ENCODE results near the gene SOX2.

SOX2 gene

GRCh38 chr3:181707980-181708379 is 3.7 kb upstream of the SOX2 start:
- no peak overlapping the region for H3K18ac ChIP-seq (ENCODE audit: low read depth in 1 of 2, low read length in 2 of 2)
- H3K4me3 ChIP-seq (ENCODE audit: insufficient read depth in 1 of 2, low read depth in 1 of 2, low read length in 2 of 2): no peak overlapping the region
- H3K14ac ChIP-seq (ENCODE audit: low read length in 2 of 2): no peak overlapping the region
- H2BK5ac ChIP-seq (ENCODE audit: low read depth, low read length, poor library complexity, severe bottlenecking): no peak overlapping the region
- H3K9ac ChIP-seq (ENCODE audit: low read length): no peak overlapping the region
- WGBS: 0% methylated on average over 1 of the region's 3 CpGs
- no peak overlapping the region for H2AK5ac ChIP-seq (ENCODE audit: low read length, severe bottlenecking)
- H2BK12ac ChIP-seq (ENCODE audit: low read length in 2 of 2): no peak overlapping the region
- peaks cover 24% of the 10 kb centered on the region for H3K4me1 ChIP-seq (ENCODE audit: control insufficient read depth, insufficient read depth, low read depth, low read length)
- H3K4ac ChIP-seq (ENCODE audit: low read depth in 1 of 2, low read length in 2 of 2): no peak overlapping the region
- H3K79me1 ChIP-seq (replicated peaks; ENCODE audit: low read length, poor library complexity, severe bottlenecking): no peaks in the 10 kb centered on the region
- no peak overlapping the region for H4K91ac ChIP-seq (ENCODE audit: low read length)
- no peak overlapping the region for H2AFZ ChIP-seq (ENCODE audit: low read depth, low read length)
- no peak overlapping the region for H2BK120ac ChIP-seq (ENCODE audit: low read depth, low read length)
- peaks cover 41 to 91% of the 10 kb centered on the region in 2 experiments for H3K27me3 ChIP-seq (ENCODE audit: control insufficient read depth in 1 of 2, insufficient read depth in 1 of 2, low read length in 2 of 2)
- H4K8ac ChIP-seq (ENCODE audit: low read length): no peak overlapping the region
- H3K23ac ChIP-seq (ENCODE audit: low read length in 2 of 2): no peak overlapping the region
- no peak overlapping the region for H2BK15ac ChIP-seq (ENCODE audit: low read depth, poor library complexity, severe bottlenecking)
- H3K36me3 ChIP-seq (ENCODE audit: control insufficient read depth in 1 of 2, insufficient read depth in 2 of 2, low read depth in 1 of 2, low read length in 2 of 2): no peaks in the 10 kb centered on the region
- no peak for DNase-seq
- no peak overlapping the region for H3K4me2 ChIP-seq (ENCODE audit: low read length, poor library complexity, severe bottlenecking)
- H3K9me3 ChIP-seq (ENCODE audit: control insufficient read depth, low read length): no peaks in the 10 kb centered on the region
- H3K27ac ChIP-seq (ENCODE audit: low read length, poor library complexity, severe bottlenecking): no peak overlapping the region

- no peak overlapping the region for H2AK5ac ChIP-seq (ENCODE audit: low read length, severe bottlenecking)
- no peak overlapping the region for H2BK120ac ChIP-seq (ENCODE audit: low read depth, low read length)
- H4K91ac ChIP-seq (ENCODE audit: low read length): no peak overlapping the region
- 2% methylated on average over 13 of the region's 16 CpGs for WGBS
- peaks cover 18% of the 10 kb centered on the region for H3K4me1 ChIP-seq (ENCODE audit: control insufficient read depth, insufficient read depth, low read depth, low read length)
- H3K36me3 ChIP-seq (ENCODE audit: control insufficient read depth in 1 of 2, insufficient read depth in 2 of 2, low read depth in 1 of 2, low read length in 2 of 2): no peaks in the 10 kb centered on the region
- H2BK12ac ChIP-seq (ENCODE audit: low read length in 2 of 2): no peak overlapping the region
- peaks cover 29 to 91% of the 10 kb centered on the region in 2 experiments for H3K27me3 ChIP-seq (ENCODE audit: control insufficient read depth in 1 of 2, insufficient read depth in 1 of 2, low read length in 2 of 2)
- no peak overlapping the region for H2BK15ac ChIP-seq (ENCODE audit: low read depth, poor library complexity, severe bottlenecking)
- H3K79me1 ChIP-seq (replicated peaks; ENCODE audit: low read length, poor library complexity, severe bottlenecking): no peaks in the 10 kb centered on the region
- H4K8ac ChIP-seq (ENCODE audit: low read length): no peak overlapping the region
- DNase-seq: peak; percentile 57
- peak overlapping the region in 1 of 2 experiments; percentile 50 for H3K4me3 ChIP-seq (ENCODE audit: insufficient read depth in 1 of 2, low read depth in 1 of 2, low read length in 2 of 2)
- H2BK5ac ChIP-seq (ENCODE audit: low read depth, low read length, poor library complexity, severe bottlenecking): no peak overlapping the region
- H3K4me2 ChIP-seq (ENCODE audit: low read length, poor library complexity, severe bottlenecking): peak overlapping the region; percentile 66
- no peak overlapping the region for H3K23ac ChIP-seq (ENCODE audit: low read length in 2 of 2)
- no peaks in the 10 kb centered on the region for H3K9me3 ChIP-seq (ENCODE audit: control insufficient read depth, low read length)
- H3K4ac ChIP-seq (ENCODE audit: low read depth in 1 of 2, low read length in 2 of 2): no peak overlapping the region
- no peak overlapping the region for H2AFZ ChIP-seq (ENCODE audit: low read depth, low read length)
- no peak overlapping the region for H3K18ac ChIP-seq (ENCODE audit: low read depth in 1 of 2, low read length in 2 of 2)
- H3K14ac ChIP-seq (ENCODE audit: low read length in 2 of 2): no peak overlapping the region
- H3K9ac ChIP-seq (ENCODE audit: low read length): no peak overlapping the region
- no peak overlapping the region for H3K27ac ChIP-seq (ENCODE audit: low read length, poor library complexity, severe bottlenecking)
Measured at GRCh38 chr3:181709537-181710279, 2.0 kb upstream of the SOX2 start.

- Histone ChIP-seq H3K23ac (ENCODE audit: low read length in 2 of 2) (no peak overlapping the region), H3K14ac (ENCODE audit: low read length in 2 of 2) (no peak overlapping the region), H3K9ac (ENCODE audit: low read length) (no peak overlapping the region), H2BK120ac (ENCODE audit: low read depth, low read length) (no peak overlapping the region), H3K4me2 (ENCODE audit: low read length, poor library complexity, severe bottlenecking) (peak overlapping the region; percentile 78), H3K4me3 (ENCODE audit: insufficient read depth in 1 of 2, low read depth in 1 of 2, low read length in 2 of 2) (peak overlapping the region in 1 of 2 experiments; percentile 69), H3K4ac (ENCODE audit: low read depth in 1 of 2, low read length in 2 of 2) (no peak overlapping the region), H2BK5ac (ENCODE audit: low read depth, low read length, poor library complexity, severe bottlenecking) (no peak overlapping the region), H2AFZ (ENCODE audit: low read depth, low read length) (no peak overlapping the region), H3K4me1 (ENCODE audit: control insufficient read depth, insufficient read depth, low read depth, low read length) (peaks cover 18% of the 10 kb centered on the region), H2BK12ac (ENCODE audit: low read length in 2 of 2) (no peak overlapping the region), H3K9me3 (ENCODE audit: control insufficient read depth, low read length) (no peaks in the 10 kb centered on the region), H3K79me1 (replicated peaks; ENCODE audit: low read length, poor library complexity, severe bottlenecking) (no peaks in the 10 kb centered on the region), H3K18ac (ENCODE audit: low read depth in 1 of 2, low read length in 2 of 2) (no peak overlapping the region), H2AK5ac (ENCODE audit: low read length, severe bottlenecking) (no peak overlapping the region), H3K27ac (ENCODE audit: low read length, poor library complexity, severe bottlenecking) (no peak overlapping the region), H4K8ac (ENCODE audit: low read length) (no peak overlapping the region), H3K27me3 (ENCODE audit: control insufficient read depth in 1 of 2, insufficient read depth in 1 of 2, low read length in 2 of 2) (peaks cover 29 to 91% of the 10 kb centered on the region in 2 experiments), H2BK15ac (ENCODE audit: low read depth, poor library complexity, severe bottlenecking) (no peak overlapping the region), H4K91ac (ENCODE audit: low read length) (no peak overlapping the region), H3K36me3 (ENCODE audit: control insufficient read depth in 1 of 2, insufficient read depth in 2 of 2, low read depth in 1 of 2, low read length in 2 of 2) (no peaks in the 10 kb centered on the region)
- no peak for DNase-seq
- 3% methylated on average over 32 of the region's 37 CpGs for WGBS
Measured at GRCh38 chr3:181710345-181711291, 1.1 kb upstream of the SOX2 start.

GRCh38 chr3:181712226-181712552 is 464 bp downstream of the SOX2 start:
- no peak overlapping the region for H2BK15ac ChIP-seq (ENCODE audit: low read depth, poor library complexity, severe bottlenecking)
- H2AK5ac ChIP-seq (ENCODE audit: low read length, severe bottlenecking): no peak overlapping the region
- H3K4me2 ChIP-seq (ENCODE audit: low read length, poor library complexity, severe bottlenecking): peak overlapping the region; percentile 92

More at GRCh38 chr3:181712226-181712552, 464 bp downstream of the SOX2 start:
- H3K23ac ChIP-seq (ENCODE audit: low read length in 2 of 2): no peak overlapping the region
- no peak overlapping the region for H3K4ac ChIP-seq (ENCODE audit: low read depth in 1 of 2, low read length in 2 of 2)
- no peak overlapping the region for H3K18ac ChIP-seq (ENCODE audit: low read depth in 1 of 2, low read length in 2 of 2)
- no peak overlapping the region for H2BK12ac ChIP-seq (ENCODE audit: low read length in 2 of 2)
- no peak overlapping the region for H3K14ac ChIP-seq (ENCODE audit: low read length in 2 of 2)
- peak overlapping the region; percentile 70 to 72 for H3K4me3 ChIP-seq (ENCODE audit: insufficient read depth in 1 of 2, low read depth in 1 of 2, low read length in 2 of 2)
- H4K8ac ChIP-seq (ENCODE audit: low read length): no peak overlapping the region
- no peaks in the 10 kb centered on the region for H3K79me1 ChIP-seq (replicated peaks; ENCODE audit: low read length, poor library complexity, severe bottlenecking)
- H3K27ac ChIP-seq (ENCODE audit: low read length, poor library complexity, severe bottlenecking): no peak overlapping the region
- no peaks in the 10 kb centered on the region for H3K36me3 ChIP-seq (ENCODE audit: control insufficient read depth in 1 of 2, insufficient read depth in 2 of 2, low read depth in 1 of 2, low read length in 2 of 2)
- H3K9me3 ChIP-seq (ENCODE audit: control insufficient read depth, low read length): no peaks in the 10 kb centered on the region
- H2AFZ ChIP-seq (ENCODE audit: low read depth, low read length): no peak overlapping the region
- peaks cover 18% of the 10 kb centered on the region for H3K4me1 ChIP-seq (ENCODE audit: control insufficient read depth, insufficient read depth, low read depth, low read length)
- no peak overlapping the region for H2BK120ac ChIP-seq (ENCODE audit: low read depth, low read length)
- 1% methylated on average over 27 of the region's 44 CpGs for WGBS
- H2BK5ac ChIP-seq (ENCODE audit: low read depth, low read length, poor library complexity, severe bottlenecking): no peak overlapping the region
- no peak for DNase-seq
- H3K9ac ChIP-seq (ENCODE audit: low read length): no peak overlapping the region
- H3K27me3 ChIP-seq (ENCODE audit: control insufficient read depth in 1 of 2, insufficient read depth in 1 of 2, low read length in 2 of 2): peaks cover 32 to 91% of the 10 kb centered on the region in 2 experiments
- H4K91ac ChIP-seq (ENCODE audit: low read length): no peak overlapping the region

All from mesenchymal stem cell (in vitro differentiated cells and primary cell).